ENCODE results near the gene WFIKKN1.

DNA sequence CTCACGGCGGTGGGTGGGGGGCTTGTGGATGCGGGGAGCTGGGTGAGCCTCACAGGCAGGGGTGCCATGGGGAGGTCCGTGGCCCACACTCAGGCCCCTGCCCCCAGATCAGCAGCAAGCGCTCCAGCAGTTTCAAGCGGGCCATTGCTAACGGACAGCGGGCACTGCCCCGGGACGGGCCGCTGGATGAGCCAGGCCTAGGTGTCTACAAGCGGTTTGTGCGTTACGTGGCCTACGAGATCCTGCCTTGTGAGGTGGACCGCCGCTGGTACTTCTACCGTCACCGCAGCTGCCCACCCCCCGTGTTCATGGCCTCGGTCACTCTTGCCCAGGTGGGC, 45.7 kb downstream of the WFIKKN1 start:
- TF ChIP-seq, protein P1, sequence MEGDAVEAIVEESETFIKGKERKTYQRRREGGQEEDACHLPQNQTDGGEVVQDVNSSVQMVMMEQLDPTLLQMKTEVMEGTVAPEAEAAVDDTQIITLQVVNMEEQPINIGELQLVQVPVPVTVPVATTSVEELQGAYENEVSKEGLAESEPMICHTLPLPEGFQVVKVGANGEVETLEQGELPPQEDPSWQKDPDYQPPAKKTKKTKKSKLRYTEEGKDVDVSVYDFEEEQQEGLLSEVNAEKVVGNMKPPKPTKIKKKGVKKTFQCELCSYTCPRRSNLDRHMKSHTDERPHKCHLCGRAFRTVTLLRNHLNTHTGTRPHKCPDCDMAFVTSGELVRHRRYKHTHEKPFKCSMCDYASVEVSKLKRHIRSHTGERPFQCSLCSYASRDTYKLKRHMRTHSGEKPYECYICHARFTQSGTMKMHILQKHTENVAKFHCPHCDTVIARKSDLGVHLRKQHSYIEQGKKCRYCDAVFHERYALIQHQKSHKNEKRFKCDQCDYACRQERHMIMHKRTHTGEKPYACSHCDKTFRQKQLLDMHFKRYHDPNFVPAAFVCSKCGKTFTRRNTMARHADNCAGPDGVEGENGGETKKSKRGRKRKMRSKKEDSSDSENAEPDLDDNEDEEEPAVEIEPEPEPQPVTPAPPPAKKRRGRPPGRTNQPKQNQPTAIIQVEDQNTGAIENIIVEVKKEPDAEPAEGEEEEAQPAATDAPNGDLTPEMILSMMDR (IDR thresholded peaks at IDR 0.05 in 8 of 11, conservative IDR thresholded peaks at IDR 0.05 in 3 of 11) = no peak
- no peak for TF ChIP-seq POLR2A (IDR thresholded peaks at IDR 0.05)

All from spleen (tissue), 7 donors.